ENCODE results near the gene TMEM147. TPM values are rescaled to one million over a fixed set of nuclear protein-coding genes. Genes with fewer than 3 reads are reported as not detected.

The TMEM147 gene
- total RNA-seq, 2 experiments from 2014 or later: 73.1 to 73.8 TPM

- DNase-seq: no peak
- H3K4me3 Mint-ChIP-seq: no peak overlapping the region
- no peaks in the 10 kb centered on the region for H3K27me3 Mint-ChIP-seq
- ChIA-PET CTCF (interaction anchor here (0.6 to 3.3 kb wide), 6 partner anchors 9 to 359 kb away, joined by 3 to 20 read pairs (median 4); no protein-coding TSS in a partner anchor), POLR2A (no interaction called here)
- peaks cover 26% of the 10 kb centered on the region for H3K4me1 Mint-ChIP-seq
- ATAC-seq: no peak
- H3K27ac Mint-ChIP-seq: no peak overlapping the region
- intact Hi-C loops (cut with DNase I, micrococcal nuclease): loop anchor here (1.0 to 5.0 kb wide), 8 partner anchors 42 to 382 kb away; partner anchors contain the start of genes ETV2 (in 1 of the 2), FFAR1 (in 1 of the 2), HAUS5 (in 1 of the 2) and RBM42 (in 1 of the 2)
- H3K9me3 Mint-ChIP-seq (ENCODE audit: low read depth): no peaks in the 10 kb centered on the region
- H3K36me3 Mint-ChIP-seq (ENCODE audit: low read depth): peaks cover 25% of the 10 kb centered on the region
Observed at GRCh38 chr19:35549879-35550523, 4.6 kb downstream of the TMEM147 start.

GRCh38 chr19:35551091-35551810 is 5.8 kb downstream of the TMEM147 start:
- Mint-ChIP-seq H3K4me3 (no peak overlapping the region), H3K27ac (no peak overlapping the region), H3K36me3 (ENCODE audit: low read depth) (peaks cover 24% of the 10 kb centered on the region), H3K4me1 (peaks cover 23% of the 10 kb centered on the region), H3K27me3 (no peaks in the 10 kb centered on the region), H3K9me3 (ENCODE audit: low read depth) (no peaks in the 10 kb centered on the region)
- POLR2A ChIA-PET: interaction anchor here (0.5 kb wide), 1 partner anchor 478 kb away, joined by 3 read pairs; no protein-coding TSS in a partner anchor
- ATAC-seq: no peak
- CTCF ChIA-PET: interaction anchor here (0.6 to 1.1 kb wide), 3 partner anchors 40 to 61 kb away, joined by 3 to 5 read pairs (median 4); partner anchors contain the start of gene HAUS5
- no peak for DNase-seq
- intact Hi-C loops (cut with DNase I, micrococcal nuclease): no loop called here

- DNase-seq (no peak), ATAC-seq (no peak)
- intact Hi-C loops (cut with DNase I, micrococcal nuclease): no loop called here
- CTCF ChIA-PET: interaction anchor here (1.1 kb wide), 1 partner anchor 40 kb away, joined by 4 read pairs; no protein-coding TSS in a partner anchor
- Mint-ChIP-seq H3K36me3 (ENCODE audit: low read depth) (peaks cover 12% of the 10 kb centered on the region), H3K27ac (no peak overlapping the region), H3K4me1 (peaks cover 13% of the 10 kb centered on the region), H3K27me3 (peaks cover 4% of the 10 kb centered on the region), H3K4me3 (no peak overlapping the region), H3K9me3 (ENCODE audit: low read depth) (no peaks in the 10 kb centered on the region)
- POLR2A ChIA-PET: no interaction called here
Observed at GRCh38 chr19:35552534-35553384, 7.3 kb downstream of the TMEM147 start.

GRCh38 chr19:35553385-35554000 is 8.1 kb downstream of the TMEM147 start:
- POLR2A ChIA-PET: no interaction called here
- no peak for ATAC-seq
- CTCF ChIA-PET: no interaction called here

GRCh38 chr19:35554076-35554475 is 8.7 kb downstream of the TMEM147 start:
- Mint-ChIP-seq H3K4me3 (no peak overlapping the region), H3K27me3 (peaks cover 10% of the 10 kb centered on the region), H3K36me3 (ENCODE audit: low read depth) (peaks cover 10% of the 10 kb centered on the region), H3K9me3 (ENCODE audit: low read depth) (no peaks in the 10 kb centered on the region), H3K4me1 (peaks cover 11% of the 10 kb centered on the region), H3K27ac (no peak overlapping the region)
- DNase-seq (no peak), ATAC-seq (no peak)
- intact Hi-C loops (cut with DNase I, micrococcal nuclease): no loop called here
- ChIA-PET CTCF (no interaction called here), POLR2A (no interaction called here)

More at GRCh38 chr19:35553385-35554000, 8.1 kb downstream of the TMEM147 start:
- Mint-ChIP-seq H3K27ac (no peak overlapping the region), H3K4me1 (peaks cover 13% of the 10 kb centered on the region), H3K36me3 (ENCODE audit: low read depth) (peaks cover 12% of the 10 kb centered on the region), H3K4me3 (no peak overlapping the region), H3K9me3 (ENCODE audit: low read depth) (no peaks in the 10 kb centered on the region), H3K27me3 (peaks cover 6% of the 10 kb centered on the region)
- DNase-seq: no peak
- intact Hi-C loops (cut with DNase I, micrococcal nuclease): no loop called here

- POLR2A ChIA-PET: no interaction called here
- no peak overlapping the region for H3K27ac Mint-ChIP-seq
- intact Hi-C loops (cut with DNase I, micrococcal nuclease): no loop called here
Observed at GRCh38 chr19:35555301-35556005, 10.0 kb downstream of the TMEM147 start.

GRCh38 chr19:35556025-35556590 is 10.7 kb downstream of the TMEM147 start:
- no peak overlapping the region for H3K27ac Mint-ChIP-seq
- ChIA-PET POLR2A (no interaction called here), CTCF (interaction anchor here (0.7 to 2.5 kb wide), 7 partner anchors 9 to 97 kb away, joined by 3 to 8 read pairs (median 4); no protein-coding TSS in a partner anchor)
- no peaks in the 10 kb centered on the region for H3K9me3 Mint-ChIP-seq (ENCODE audit: low read depth)
- DNase-seq: no peak
- H3K27me3 Mint-ChIP-seq: peaks cover 27% of the 10 kb centered on the region
- H3K4me1 Mint-ChIP-seq: peaks cover 8% of the 10 kb centered on the region
- no peaks in the 10 kb centered on the region for H3K36me3 Mint-ChIP-seq (ENCODE audit: low read depth)
- no peak for ATAC-seq
- H3K4me3 Mint-ChIP-seq: no peak overlapping the region
- intact Hi-C loops (cut with DNase I, micrococcal nuclease): no loop called here

More at GRCh38 chr19:35555301-35556005, 10.0 kb downstream of the TMEM147 start:
- Mint-ChIP-seq H3K4me1 (peaks cover 8% of the 10 kb centered on the region), H3K36me3 (ENCODE audit: low read depth) (peaks cover 5% of the 10 kb centered on the region), H3K9me3 (ENCODE audit: low read depth) (no peaks in the 10 kb centered on the region), H3K4me3 (no peak overlapping the region), H3K27me3 (peaks cover 20% of the 10 kb centered on the region)
- ATAC-seq (no peak), DNase-seq (no peak)
- CTCF ChIA-PET: interaction anchor here (0.7 to 2.5 kb wide), 6 partner anchors 37 to 333 kb away, joined by 3 to 8 read pairs (median 4); no protein-coding TSS in a partner anchor

- H3K4me3 Mint-ChIP-seq: peak overlapping the region; percentile 26
- POLR2A ChIA-PET: no interaction called here
- no peaks in the 10 kb centered on the region for H3K9me3 Mint-ChIP-seq (ENCODE audit: low read depth)
- H3K27ac Mint-ChIP-seq: no peak overlapping the region
- DNase-seq (no peak), ATAC-seq (no peak)
- H3K27me3 Mint-ChIP-seq: peaks cover 33% of the 10 kb centered on the region
- CTCF ChIA-PET: interaction anchor here (0.6 to 3.0 kb wide), 5 partner anchors 8 to 374 kb away, joined by 3 to 18 read pairs (median 4); no protein-coding TSS in a partner anchor
- intact Hi-C loops (cut with DNase I, micrococcal nuclease): no loop called here
- H3K36me3 Mint-ChIP-seq (ENCODE audit: low read depth): no peaks in the 10 kb centered on the region
- H3K4me1 Mint-ChIP-seq: peaks cover 8% of the 10 kb centered on the region
Observed at GRCh38 chr19:35556846-35557538, 11.6 kb downstream of the TMEM147 start.

GRCh38 chr19:35557539-35558399 is 12.3 kb downstream of the TMEM147 start:
- H3K27me3 Mint-ChIP-seq: peaks cover 38% of the 10 kb centered on the region
- POLR2A ChIA-PET: interaction anchor here (0.7 kb wide), 1 partner anchor 40 kb away, joined by 3 read pairs; no protein-coding TSS in a partner anchor

More at GRCh38 chr19:35557539-35558399, 12.3 kb downstream of the TMEM147 start:
- CTCF ChIA-PET: interaction anchor here (0.6 to 3.0 kb wide), 5 partner anchors 9 to 373 kb away, joined by 3 to 18 read pairs (median 3); no protein-coding TSS in a partner anchor
- Mint-ChIP-seq H3K9me3 (ENCODE audit: low read depth) (no peaks in the 10 kb centered on the region), H3K27ac (no peak overlapping the region), H3K36me3 (ENCODE audit: low read depth) (no peaks in the 10 kb centered on the region), H3K4me3 (peak overlapping the region; percentile 63), H3K4me1 (peaks cover 8% of the 10 kb centered on the region)
- DNase-seq (peak; percentile 75), ATAC-seq (peak; percentile 78)
- intact Hi-C loops (cut with DNase I, micrococcal nuclease): no loop called here
